ENCODE data around the gene TAB2. TPM values are rescaled to one million over a fixed set of nuclear protein-coding genes. Genes with fewer than 3 reads are reported as not detected.

Gene TAB2
- total RNA-seq, 2 donors from 2014 or later, result 25.7 to 26.2 TPM

GRCh38 chr6:149368065-149368464 is 50.6 kb downstream of the TAB2 start:
- Histone ChIP-seq H3K4me1 (peaks cover 40% of the 10 kb centered on the region), H3K27ac (no peak overlapping the region), H3K4me3 (no peak overlapping the region), H3K9me3 (no peaks in the 10 kb centered on the region), H3K27me3 (no peaks in the 10 kb centered on the region), H3K36me3 (replicated peaks in 1 of 2; ENCODE audit: insufficient read depth in 1 of 2, low read depth in 2 of 2) (no peaks in the 10 kb centered on the region)
- ATAC-seq, result no peak
- WGBS, 2 donors, result 84 to 85% methylated on average over 1 of the region's 1 CpG
- TF ChIP-seq POLR2A (IDR thresholded peaks at IDR 0.05), result no peak
- intact Hi-C loops (cut with DNase I), result no loop called here
- no peak for DNase-seq

- Histone ChIP-seq H3K36me3 (replicated peaks in 1 of 2; ENCODE audit: insufficient read depth in 1 of 2, low read depth in 2 of 2) (no peaks in the 10 kb centered on the region), H3K4me3 (no peak overlapping the region), H3K9me3 (no peaks in the 10 kb centered on the region), H3K27ac (no peak overlapping the region), H3K4me1 (peaks cover 19% of the 10 kb centered on the region), H3K27me3 (no peaks in the 10 kb centered on the region)
- TF ChIP-seq POLR2A (IDR thresholded peaks at IDR 0.05) (no peak), CTCF (IDR thresholded peaks at IDR 0.05) (no peak)
- DNase-seq (no peak), ATAC-seq (no peak)
- intact Hi-C loops (cut with DNase I), result no loop called here
These were observed 53.6 kb downstream of the TAB2 start for GRCh38 chr6:149371154-149371553.

GRCh38 chr6:149372062-149372461 is 54.5 kb downstream of the TAB2 start:
- 44 to 71% methylated on average over 2 of the region's 2 CpGs for WGBS, 2 donors
- TF ChIP-seq POLR2A (IDR thresholded peaks at IDR 0.05), result no peak
- TF ChIP-seq CTCF (IDR thresholded peaks at IDR 0.05), result no peak
- ATAC-seq, result no peak
- peaks cover 14% of the 10 kb centered on the region for H3K4me1 ChIP-seq
- H3K4me3 ChIP-seq, result no peak overlapping the region
- H3K27ac ChIP-seq, result no peak overlapping the region
- DNase-seq, result no peak
- no peaks in the 10 kb centered on the region for H3K9me3 ChIP-seq
- no peaks in the 10 kb centered on the region for H3K36me3 ChIP-seq (replicated peaks in 1 of 2; ENCODE audit: insufficient read depth in 1 of 2, low read depth in 2 of 2)
- intact Hi-C loops (cut with DNase I), result no loop called here
- no peaks in the 10 kb centered on the region for H3K27me3 ChIP-seq

GRCh38 chr6:149373511-149373910 is 56.0 kb downstream of the TAB2 start:
- no peaks in the 10 kb centered on the region for H3K9me3 ChIP-seq
- ATAC-seq (no peak), DNase-seq (no peak)
- H3K27me3 ChIP-seq, result no peaks in the 10 kb centered on the region
- peaks cover 5% of the 10 kb centered on the region for H3K4me1 ChIP-seq
- 98 to 100% methylated on average over 2 of the region's 2 CpGs for WGBS, 2 donors
- H3K4me3 ChIP-seq, result no peak overlapping the region
- peaks cover 0 to 7% of the 10 kb centered on the region in 2 donors for H3K36me3 ChIP-seq (replicated peaks in 1 of 2; ENCODE audit: insufficient read depth in 1 of 2, low read depth in 2 of 2)
- TF ChIP-seq CTCF (IDR thresholded peaks at IDR 0.05), result no peak
- no peak for TF ChIP-seq POLR2A (IDR thresholded peaks at IDR 0.05)
- intact Hi-C loops (cut with DNase I), result no loop called here
- no peak overlapping the region for H3K27ac ChIP-seq

- H3K4me1 ChIP-seq, result peaks cover 13% of the 10 kb centered on the region
- WGBS, 2 donors, result 94 to 95% methylated on average over 3 of the region's 3 CpGs
- no peak for DNase-seq
- H3K36me3 ChIP-seq (replicated peaks in 1 of 2; ENCODE audit: insufficient read depth in 1 of 2, low read depth in 2 of 2), result peaks cover 9 to 10% of the 10 kb centered on the region in 2 donors
- no peak for ATAC-seq
- no peaks in the 10 kb centered on the region for H3K27me3 ChIP-seq
- intact Hi-C loops (cut with DNase I), result no loop called here
- H3K4me3 ChIP-seq, result no peak overlapping the region
- TF ChIP-seq CTCF (IDR thresholded peaks at IDR 0.05), result no peak
- no peak for TF ChIP-seq POLR2A (IDR thresholded peaks at IDR 0.05)
- H3K9me3 ChIP-seq, result no peaks in the 10 kb centered on the region
- H3K27ac ChIP-seq, result no peak overlapping the region
These were observed 62.5 kb downstream of the TAB2 start for GRCh38 chr6:149379977-149380376.

Data from body of pancreas (tissue), 4 donors.